ENCODE measurements around the gene RPS27. TPM values are rescaled to one million over a fixed set of nuclear protein-coding genes. Genes with fewer than 3 reads are reported as not detected.
A peak's percentile ranks its signal among the peaks of the same experiment; 100 is the strongest.

RPS27 gene
- 3,463 and 4,673 TPM in 2 replicates for total RNA-seq

- no peaks in the 10 kb centered on the region for H3K9me3 Mint-ChIP-seq
- POLR2A ChIA-PET = interaction anchor here (0.6 to 6.5 kb wide), 63 partner anchors 12 to 1953 kb away, joined by 3 to 96 read pairs (median 5); partner anchors contain the start of genes ATP8B2, CHTOP, CREB3L4 and CRTC2
- TF ChIP-seq CTCF (IDR thresholded peaks at IDR 0.05) = no peak
- peaks cover 53% of the 10 kb centered on the region for H3K4me1 Mint-ChIP-seq
- H3K4me3 Mint-ChIP-seq = peak within 1 kb of the TSS; percentile 98
- no peaks in the 10 kb centered on the region for H3K27me3 Mint-ChIP-seq
- peaks cover 44% of the 10 kb centered on the region for H3K36me3 Mint-ChIP-seq (ENCODE audit: low read depth)
- CTCF ChIA-PET = interaction anchor here (0.7 kb wide), 1 partner anchor 239 kb away, joined by 3 read pairs; no protein-coding TSS in a partner anchor
- DNase-seq (peak; percentile 73), ATAC-seq (ENCODE audit: low read depth) (peak; percentile 80)
- H3K27ac Mint-ChIP-seq = peak within 1 kb of the TSS; percentile 99
- intact Hi-C loops (cut with micrococcal nuclease) = loop anchor here (1.0 to 2.0 kb wide), 10 partner anchors 13 to 392 kb away; partner anchors contain the start of genes CRTC2, DENND4B, HAX1 and JTB
Observed at GRCh38 chr1:153990468-153991150, at the start of gene RPS27. Gene RPS27 (plus strand): TSS chr1:153990762. CDS start chr1:153990797, 35 bp downstream.

- H3K9me3 Mint-ChIP-seq = no peaks in the 10 kb centered on the region
- CTCF ChIA-PET = no interaction called here
- no peak overlapping the region for H3K4me3 Mint-ChIP-seq
- ATAC-seq (ENCODE audit: low read depth) = no peak
- no peaks in the 10 kb centered on the region for H3K27me3 Mint-ChIP-seq
- peaks cover 78% of the 10 kb centered on the region for H3K36me3 Mint-ChIP-seq (ENCODE audit: low read depth)
- peaks cover 39% of the 10 kb centered on the region for H3K4me1 Mint-ChIP-seq
- POLR2A ChIA-PET = interaction anchor here (0.8 to 5.4 kb wide), 4 partner anchors 17 to 25 kb away, joined by 3 to 181 read pairs (median 8); partner anchors contain the start of genes CREB3L4, CRTC2 and GATAD2B
- no peak for TF ChIP-seq CTCF (IDR thresholded peaks at IDR 0.05)
- intact Hi-C loops (cut with micrococcal nuclease) = no loop called here
- peak overlapping the region; percentile 18 for H3K27ac Mint-ChIP-seq
- DNase-seq = no peak
Observed at GRCh38 chr1:153941826-153942725, 48.5 kb upstream of the RPS27 start.

- H3K27me3 Mint-ChIP-seq = no peaks in the 10 kb centered on the region
- no peaks in the 10 kb centered on the region for H3K9me3 Mint-ChIP-seq
- no peak overlapping the region for H3K4me3 Mint-ChIP-seq
- TF ChIP-seq CTCF (IDR thresholded peaks at IDR 0.05) = no peak
- ChIA-PET CTCF (no interaction called here), POLR2A (interaction anchor here (0.6 to 5.8 kb wide), 8 partner anchors 14 to 286 kb away, joined by 3 to 181 read pairs (median 4); partner anchors contain the start of genes CREB3L4, CRTC2, GATAD2B and JTB)
- no peak for DNase-seq
- H3K27ac Mint-ChIP-seq = peak overlapping the region; percentile 30
- H3K4me1 Mint-ChIP-seq = peaks cover 46% of the 10 kb centered on the region
- peaks cover 77% of the 10 kb centered on the region for H3K36me3 Mint-ChIP-seq (ENCODE audit: low read depth)
- ATAC-seq (ENCODE audit: low read depth) = no peak
- intact Hi-C loops (cut with micrococcal nuclease) = no loop called here
Observed at GRCh38 chr1:153942766-153943549, 47.6 kb upstream of the RPS27 start.

GRCh38 chr1:153944005-153944826, 46.3 kb upstream of the RPS27 start:
- no peak for TF ChIP-seq CTCF (IDR thresholded peaks at IDR 0.05)
- ChIA-PET POLR2A (interaction anchor here (0.6 to 5.8 kb wide), 32 partner anchors 9 to 1229 kb away, joined by 3 to 234 read pairs (median 8); partner anchors contain the start of genes CHTOP, CREB3L4, CRTC2 and GATAD2B), CTCF (interaction anchor here (0.8 to 4.0 kb wide), 7 partner anchors 19 to 123 kb away, joined by 4 to 46 read pairs (median 13); partner anchors contain the start of genes CREB3L4, RAB13 and SLC39A1)
- Mint-ChIP-seq H3K27ac (peak overlapping the region; percentile 96), H3K9me3 (no peaks in the 10 kb centered on the region), H3K27me3 (no peaks in the 10 kb centered on the region), H3K4me1 (peaks cover 57% of the 10 kb centered on the region), H3K36me3 (ENCODE audit: low read depth) (peaks cover 81% of the 10 kb centered on the region), H3K4me3 (peak overlapping the region; percentile 90)
- ATAC-seq (ENCODE audit: low read depth) = no peak
- intact Hi-C loops (cut with micrococcal nuclease) = no loop called here
- no peak for DNase-seq

Data from activated B cell treated with CpG ODN at 0.5 μM for 24 hours (primary cell).